Measurements from ENCODE around the gene METTL3. TPM values are rescaled to one million over a fixed set of nuclear protein-coding genes. Genes with fewer than 3 reads are reported as not detected.

METTL3 gene
- polyA plus RNA-seq, 1 experiment: 66.3 TPM

GRCh38 chr14:21523203-21523602 lies 12.1 kb upstream of the METTL3 start:
- Histone ChIP-seq H3K27me3 (ENCODE audit: control insufficient read depth, insufficient read depth, low read length) (peaks cover 2% of the 10 kb centered on the region), H3K9me3 (ENCODE audit: control insufficient read depth, insufficient read depth, low read length) (peaks cover 2% of the 10 kb centered on the region; the same call in 1 of the 2 replicates), H3K4me3 (ENCODE audit: low read depth, low read length) (no peak overlapping the region), H3K27ac (ENCODE audit: low read depth, low read length) (no peak overlapping the region)
- no peak for DNase-seq (ENCODE audit: low read depth, low spot score)
- TF ChIP-seq CTCF (IDR thresholded peaks at IDR 0.05; ENCODE audit: low read depth, low read length): no peak
- ChIA-PET CTCF (interaction anchor here (1.1 kb wide), 1 partner anchor 25 kb away, joined by 3 read pairs; no protein-coding TSS in a partner anchor), POLR2A (interaction anchor here (0.5 kb wide), 1 partner anchor 67 kb away, joined by 7 read pairs; no protein-coding TSS in a partner anchor)

- CTCF ChIA-PET: no interaction called here
These were observed 10.4 kb upstream of the METTL3 start for GRCh38 chr14:21521501-21521900.

GRCh38 chr14:21520767-21521166 lies 9.6 kb upstream of the METTL3 start:
- Histone ChIP-seq H3K9me3 (ENCODE audit: control insufficient read depth, insufficient read depth, low read length) (no peaks in the 10 kb centered on the region), H3K27me3 (ENCODE audit: control insufficient read depth, insufficient read depth, low read length) (no peaks in the 10 kb centered on the region), H3K27ac (ENCODE audit: low read depth, low read length) (no peak overlapping the region), H3K4me3 (ENCODE audit: low read depth, low read length) (no peak overlapping the region)
- no peak for DNase-seq (ENCODE audit: low read depth, low spot score)
- POLR2A ChIA-PET: interaction anchor here (0.5 to 1.9 kb wide), 2 partner anchors 9 to 10 kb away, joined by 3 to 10 read pairs; partner anchors contain the start of gene METTL3
- CTCF ChIA-PET: no interaction called here
- TF ChIP-seq CTCF (IDR thresholded peaks at IDR 0.05; ENCODE audit: low read depth, low read length): no peak

More at GRCh38 chr14:21521501-21521900, 10.4 kb upstream of the METTL3 start:
- Histone ChIP-seq H3K27me3 (ENCODE audit: control insufficient read depth, insufficient read depth, low read length) (no peaks in the 10 kb centered on the region), H3K9me3 (ENCODE audit: control insufficient read depth, insufficient read depth, low read length) (peaks cover 2% of the 10 kb centered on the region; the same call in 1 of the 2 replicates), H3K4me3 (ENCODE audit: low read depth, low read length) (no peak overlapping the region), H3K27ac (ENCODE audit: low read depth, low read length) (no peak overlapping the region)
- no peak for TF ChIP-seq CTCF (IDR thresholded peaks at IDR 0.05; ENCODE audit: low read depth, low read length)
- no peak for DNase-seq (ENCODE audit: low read depth, low spot score)
- POLR2A ChIA-PET: interaction anchor here (1.9 kb wide), 1 partner anchor 10 kb away, joined by 10 read pairs; the partner anchor contains the start of gene METTL3

GRCh38 chr14:21518725-21519124 lies 7.6 kb upstream of the METTL3 start:
- ChIA-PET CTCF (no interaction called here), POLR2A (no interaction called here)

More at GRCh38 chr14:21518725-21519124, 7.6 kb upstream of the METTL3 start:
- H3K27me3 ChIP-seq (ENCODE audit: control insufficient read depth, insufficient read depth, low read length): no peaks in the 10 kb centered on the region
- H3K27ac ChIP-seq (ENCODE audit: low read depth, low read length): no peak overlapping the region
- TF ChIP-seq CTCF (IDR thresholded peaks at IDR 0.05; ENCODE audit: low read depth, low read length): no peak
- no peaks in the 10 kb centered on the region for H3K9me3 ChIP-seq (ENCODE audit: control insufficient read depth, insufficient read depth, low read length)
- H3K4me3 ChIP-seq (ENCODE audit: low read depth, low read length): no peak overlapping the region
- DNase-seq (ENCODE audit: low read depth, low spot score): no peak

Measured in AG04450 (cell line).